ES-I3 (cell line): ENCODE data around the gene PTPRG.

Source experiments
- H3K36me3 ChIP-seq: 2 replicates; pipeline ENCODE4 v1.6.1; 2013; ENCODE audit warnings: mild to moderate bottlenecking, low read length, control low read depth, moderate library complexity; ENCODE audit not compliant: insufficient read depth
- H3K4me1 ChIP-seq: 2 replicates; pipeline ENCODE4 v1.6.1; 2013; ENCODE audit warnings: mild to moderate bottlenecking, control low read depth, low read length; ENCODE audit not compliant: insufficient read depth
- H3K9ac ChIP-seq: 2 replicates; pipeline ENCODE4 v1.6.1; 2013; ENCODE audit warnings: low read depth, mild to moderate bottlenecking, low read length, moderate library complexity
- H3K9me3 ChIP-seq: 2 replicates; pipeline ENCODE4 v1.6.1; 2013; ENCODE audit warnings: mild to moderate bottlenecking, low read length, moderate library complexity; ENCODE audit not compliant: control insufficient read depth, insufficient read depth

PTPRG gene

DNA sequence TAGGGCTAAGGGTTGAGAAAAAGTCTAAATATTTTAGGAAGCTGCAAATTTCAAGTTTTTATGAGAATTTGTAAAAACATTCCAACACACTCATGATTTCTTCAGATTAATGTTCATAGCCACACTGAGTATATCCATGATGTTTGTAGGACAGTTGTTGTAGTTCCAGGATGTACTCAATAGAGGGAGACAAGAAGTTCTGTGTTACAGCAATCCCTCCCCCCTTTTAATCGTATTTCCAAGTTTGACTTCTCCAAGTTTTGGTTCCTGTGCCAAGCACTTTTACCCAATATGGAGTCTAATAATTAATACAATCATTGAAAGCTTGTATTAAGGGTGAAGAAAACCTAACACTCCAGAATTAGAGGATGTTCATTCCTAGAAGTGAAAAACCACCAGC lies 668.5 kb downstream of the PTPRG start:
- Histone ChIP-seq H3K36me3 (no peaks in the 10 kb centered on the region), H3K9ac (no peak overlapping the region), H3K9me3 (no peaks in the 10 kb centered on the region), H3K4me1 (peaks cover 8% of the 10 kb centered on the region; the same call in 1 of the 2 replicates)

GRCh38 chr3:62233065-62233464 lies 671.7 kb downstream of the PTPRG start:
- peaks cover 5% of the 10 kb centered on the region; the same call in 1 of the 2 replicates for H3K4me1 ChIP-seq

GRCh38 chr3:62236016-62236415 lies 674.6 kb downstream of the PTPRG start:
- H3K4me1 ChIP-seq: peaks cover 3% of the 10 kb centered on the region; the same call in 1 of the 2 replicates
- no peaks in the 10 kb centered on the region; the same call in 1 of the 2 replicates for H3K36me3 ChIP-seq
- H3K9ac ChIP-seq: no peak overlapping the region
- H3K9me3 ChIP-seq: no peaks in the 10 kb centered on the region

More at GRCh38 chr3:62233065-62233464, 671.7 kb downstream of the PTPRG start:
- no peaks in the 10 kb centered on the region for H3K9me3 ChIP-seq
- H3K36me3 ChIP-seq: no peaks in the 10 kb centered on the region; the same call in 1 of the 2 replicates
- no peak overlapping the region for H3K9ac ChIP-seq

GRCh38 chr3:62237286-62237948 lies 676.0 kb downstream of the PTPRG start:
- Histone ChIP-seq H3K4me1 (peaks cover 11% of the 10 kb centered on the region), H3K36me3 (no peaks in the 10 kb centered on the region; the same call in 1 of the 2 replicates), H3K9ac (no peak overlapping the region), H3K9me3 (no peaks in the 10 kb centered on the region)

GRCh38 chr3:62238003-62238402 lies 676.6 kb downstream of the PTPRG start:
- H3K36me3 ChIP-seq: no peaks in the 10 kb centered on the region; the same call in 1 of the 2 replicates
- H3K9me3 ChIP-seq: no peaks in the 10 kb centered on the region
- no peak overlapping the region for H3K9ac ChIP-seq
- peaks cover 14% of the 10 kb centered on the region for H3K4me1 ChIP-seq

DNA sequence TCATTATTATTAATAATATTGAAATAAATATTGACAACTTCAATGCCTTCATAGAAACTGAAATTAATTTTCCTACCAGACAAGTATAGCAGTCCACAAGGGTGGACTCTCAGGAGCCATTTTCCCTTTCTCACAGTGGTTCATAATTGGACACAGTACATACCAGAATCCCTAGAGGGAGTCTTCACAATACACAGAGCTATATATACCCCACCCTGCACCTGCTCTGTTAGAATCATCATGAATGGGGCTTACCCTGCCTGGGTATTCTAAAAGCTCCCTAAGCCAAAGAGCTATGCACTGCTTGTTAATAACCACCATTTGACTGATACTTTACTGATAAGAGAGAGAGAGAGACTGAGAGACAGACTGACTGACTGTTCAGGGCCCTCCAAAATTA lies 677.1 kb downstream of the PTPRG start:
- H3K36me3 ChIP-seq: no peaks in the 10 kb centered on the region; the same call in 1 of the 2 replicates
- no peak overlapping the region for H3K9ac ChIP-seq
- no peaks in the 10 kb centered on the region for H3K9me3 ChIP-seq
- peaks cover 18% of the 10 kb centered on the region for H3K4me1 ChIP-seq

GRCh38 chr3:62241279-62241678 lies 679.9 kb downstream of the PTPRG start:
- Histone ChIP-seq H3K36me3 (no peaks in the 10 kb centered on the region; the same call in 1 of the 2 replicates), H3K4me1 (peaks cover 36% of the 10 kb centered on the region), H3K9ac (no peak overlapping the region), H3K9me3 (no peaks in the 10 kb centered on the region)

DNA sequence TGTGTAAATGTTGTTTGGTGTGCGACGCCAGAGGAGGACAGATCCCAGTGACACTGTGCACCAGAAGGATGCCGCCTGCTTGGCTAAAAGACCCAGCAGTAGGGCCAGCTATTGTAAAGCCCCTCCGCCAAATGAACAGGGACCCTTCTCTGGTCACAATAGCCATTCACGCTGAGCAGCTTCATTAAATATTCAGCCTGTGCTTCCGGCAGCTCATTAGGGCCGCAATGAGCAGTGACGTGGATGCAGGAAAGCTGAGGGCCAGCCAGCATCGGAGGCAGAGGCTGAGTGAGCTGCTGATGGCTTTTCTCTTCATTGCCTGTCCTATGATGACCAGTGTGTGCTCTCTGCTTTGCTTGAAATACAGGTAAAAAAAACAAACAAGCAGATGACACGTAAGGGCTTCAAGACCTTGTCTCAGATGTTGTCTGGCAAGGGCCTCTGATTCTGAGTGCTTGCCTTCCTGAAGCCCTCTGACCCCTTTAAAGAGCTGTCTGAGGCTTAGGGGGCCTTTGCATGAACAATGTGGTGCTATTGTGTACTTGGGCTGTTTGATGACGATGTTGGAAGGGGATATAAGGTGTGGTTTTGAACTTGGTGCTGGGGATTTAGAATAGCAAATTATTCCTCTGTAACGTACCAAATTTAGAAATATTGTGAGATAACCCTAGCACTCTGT lies 681.6 kb downstream of the PTPRG start:
- Histone ChIP-seq H3K9me3 (no peaks in the 10 kb centered on the region), H3K9ac (no peak overlapping the region), H3K36me3 (no peaks in the 10 kb centered on the region), H3K4me1 (peaks cover 47% of the 10 kb centered on the region)

GRCh38 chr3:62246094-62246493 lies 684.7 kb downstream of the PTPRG start:
- no peaks in the 10 kb centered on the region for H3K36me3 ChIP-seq
- H3K9me3 ChIP-seq: no peaks in the 10 kb centered on the region
- peaks cover 47% of the 10 kb centered on the region for H3K4me1 ChIP-seq
- no peak overlapping the region for H3K9ac ChIP-seq

- Histone ChIP-seq H3K9me3 (no peaks in the 10 kb centered on the region), H3K9ac (no peak overlapping the region), H3K4me1 (peaks cover 41% of the 10 kb centered on the region), H3K36me3 (no peaks in the 10 kb centered on the region)
Measured at GRCh38 chr3:62246985-62247384, 685.6 kb downstream of the PTPRG start.

- H3K9me3 ChIP-seq: no peaks in the 10 kb centered on the region
- peaks cover 29% of the 10 kb centered on the region; the same call in 1 of the 2 replicates for H3K4me1 ChIP-seq
- no peak overlapping the region for H3K9ac ChIP-seq
- H3K36me3 ChIP-seq: no peaks in the 10 kb centered on the region; the same call in 1 of the 2 replicates
Measured at GRCh38 chr3:62248734-62249483, 687.5 kb downstream of the PTPRG start.

GRCh38 chr3:62249484-62249776 lies 688.1 kb downstream of the PTPRG start:
- Histone ChIP-seq H3K9ac (no peak overlapping the region), H3K9me3 (no peaks in the 10 kb centered on the region), H3K36me3 (no peaks in the 10 kb centered on the region; the same call in 1 of the 2 replicates), H3K4me1 (peaks cover 28% of the 10 kb centered on the region; the same call in 1 of the 2 replicates)

- H3K36me3 ChIP-seq: no peaks in the 10 kb centered on the region; the same call in 1 of the 2 replicates
- no peak overlapping the region for H3K9ac ChIP-seq
- H3K9me3 ChIP-seq: no peaks in the 10 kb centered on the region
- H3K4me1 ChIP-seq: peaks cover 23% of the 10 kb centered on the region; the same call in 1 of the 2 replicates
Measured at GRCh38 chr3:62249855-62250543, 688.6 kb downstream of the PTPRG start.
